GM12892 (cell line): Measurements from ENCODE around the gene PLP1.

Source experiments
- POLR2A ChIP-seq: IDR thresholded peaks from 2 replicates; pipeline ENCODE4 v1.6.1; 2011; ENCODE audit warnings: low read depth, low read length, control low read depth
- POLR2AphosphoS5 ChIP-seq: IDR thresholded peaks from 2 replicates; pipeline ENCODE4 v1.6.1; 2011; ENCODE audit warnings: low read depth, low read length, control low read depth
- TAF1 ChIP-seq: IDR thresholded peaks from 2 replicates; pipeline ENCODE4 v1.6.1; 2011; ENCODE audit warnings: low read depth, mild to moderate bottlenecking, control low read depth, low read length, borderline replicate concordance

DNA sequence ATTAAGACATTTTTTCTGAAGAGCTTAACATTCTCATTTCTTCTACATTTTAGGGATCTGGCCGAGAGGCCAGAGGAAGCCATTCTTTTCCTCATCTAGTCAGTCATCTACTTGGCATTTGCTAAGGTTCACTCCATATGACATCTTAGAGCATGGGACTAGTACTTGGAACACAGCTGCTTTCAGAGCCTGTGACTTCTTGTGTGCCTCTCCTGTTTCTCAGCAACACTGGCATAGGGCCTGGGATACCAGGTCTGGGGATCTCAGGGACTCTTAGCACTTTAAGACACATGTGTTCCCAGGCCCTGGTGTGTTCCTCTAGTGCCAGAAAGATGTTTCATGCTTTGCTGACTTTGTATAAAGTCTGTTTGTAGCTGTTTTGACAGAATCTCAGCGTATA, 7.3 kb downstream of the PLP1 start:
- TF ChIP-seq TAF1 (no peak), POLR2A (no peak), POLR2AphosphoS5 (no peak)
